GM18526 (cell line): ENCODE results near the gene NOTCH3.

Source experiments
- POLR2A ChIP-seq: IDR thresholded peaks from 3 replicates; pipeline ENCODE4 v1.6.1; 2011; ENCODE audit not compliant: insufficient read length; ENCODE audit errors: extremely low read depth

The NOTCH3 gene

GRCh38 chr19:15191982-15192381 is 8.8 kb downstream of the NOTCH3 start:
- no peak for TF ChIP-seq POLR2A

- no peak for TF ChIP-seq POLR2A
Observed at GRCh38 chr19:15191514-15191913, 9.3 kb downstream of the NOTCH3 start.

- TF ChIP-seq POLR2A = no peak
Observed at GRCh38 chr19:15188851-15189250, 11.9 kb downstream of the NOTCH3 start.

GRCh38 chr19:15187026-15188007 is 13.5 kb downstream of the NOTCH3 start:
- TF ChIP-seq POLR2A = no peak

GRCh38 chr19:15185188-15185587 is 15.6 kb downstream of the NOTCH3 start:
- TF ChIP-seq POLR2A = no peak

GRCh38 chr19:15184776-15185175 is 16.0 kb downstream of the NOTCH3 start:
- no peak for TF ChIP-seq POLR2A

GRCh38 chr19:15181394-15181793 is 19.4 kb downstream of the NOTCH3 start:
- no peak for TF ChIP-seq POLR2A

- TF ChIP-seq POLR2A = no peak
Observed at GRCh38 chr19:15180451-15181390, 20.1 kb downstream of the NOTCH3 start.

GRCh38 chr19:15178629-15179308 is 22.0 kb downstream of the NOTCH3 start:
- TF ChIP-seq POLR2A = no peak

- TF ChIP-seq POLR2A = no peak
Observed at GRCh38 chr19:15177269-15178116, 23.3 kb downstream of the NOTCH3 start.

- no peak for TF ChIP-seq POLR2A
Observed at GRCh38 chr19:15175609-15176008, 25.2 kb downstream of the NOTCH3 start.

- TF ChIP-seq POLR2A = no peak
Observed at GRCh38 chr19:15173746-15174404, 26.9 kb downstream of the NOTCH3 start.

- TF ChIP-seq POLR2A = no peak
Observed at GRCh38 chr19:15170345-15170744, 30.4 kb downstream of the NOTCH3 start.

- TF ChIP-seq POLR2A = no peak
Observed at GRCh38 chr19:15169541-15170285, 31.1 kb downstream of the NOTCH3 start.
